ENCODE results near the gene LOXL4.

- TF ChIP-seq CTCF (IDR thresholded peaks at IDR 0.05) (no peak), EZH2phosphoT487 (IDR thresholded peaks at IDR 0.05) (no peak), EZH2 (IDR thresholded peaks at IDR 0.05) (no peak)
Measured at GRCh38 chr10:98269435-98269912, 1.5 kb upstream of the LOXL4 start.
